Body of pancreas (tissue), 4 donors: Measurements from ENCODE around the gene LTB4R2.

Source experiments
- CTCF ChIP-seq, 7 experiments: fragments of 450-650 bp in 4 of 7; fragments of 200-600 bp in 3 of 7; sonication (generic) in 3 of 7; IDR thresholded peaks; one replicate each; pipeline ENCODE4 v1.5.1; 2016 to 2019; ENCODE audit warnings: antibody characterized with exemption in 7 of 7
- POLR2A ChIP-seq, 3 donors: fragments of 450-650 bp; IDR thresholded peaks; one replicate each; pipeline ENCODE4 v1.6.1; 2016; ENCODE audit warnings: antibody characterized with exemption in 3 of 3, mild to moderate bottlenecking in 2 of 3

GRCh38 chr14:24330973-24331674 is 21.2 kb downstream of the LTB4R2 start:
- TF ChIP-seq POLR2A (IDR thresholded peaks at IDR 0.05), result no peak
- no peak for TF ChIP-seq CTCF (IDR thresholded peaks at IDR 0.05)
